SK-N-SH treated with all-trans-retinoic acid at 6 μM for 48 hours (cell line): ENCODE measurements around the gene OR10X1.

Experiments used
- CSDC2 ChIP-seq: fragments of 250-450 bp; sonication (Bioruptor Pico); IDR thresholded peaks from 2 replicates; pipeline ENCODE4 v1.5.0; 2020; ENCODE audit warnings: mild to moderate bottlenecking, moderate library complexity
- ISL1 ChIP-seq: fragments of 250-450 bp; sonication (Bioruptor Pico); IDR thresholded peaks from 2 replicates; pipeline ENCODE4 v2.1.2; 2022; ENCODE audit warnings: mild to moderate bottlenecking, moderate library complexity
- TOX ChIP-seq: fragments of 250-450 bp; sonication (Bioruptor Pico); IDR thresholded peaks from 2 replicates; pipeline ENCODE4 v1.8.0; 2021; ENCODE audit warnings: mild to moderate bottlenecking, moderate library complexity, borderline replicate concordance
- ZFP3 ChIP-seq: fragments of 250-450 bp; sonication (Bioruptor Pico); IDR thresholded peaks from 2 replicates; pipeline ENCODE4 v1.5.0; 2020; ENCODE audit warnings: mild to moderate bottlenecking, moderate library complexity
- ZFP30 ChIP-seq: fragments of 450-650 bp; formaldehyde crosslinking; IDR thresholded peaks from 2 replicates; pipeline ENCODE4 v1.5.0; 2022; ENCODE audit warnings: mild to moderate bottlenecking, moderate library complexity
- TF ChIP-seq, protein P1 (sequence below): fragments of 250-450 bp; sonication (Bioruptor Pico); IDR thresholded peaks from 2 replicates; pipeline ENCODE4 v1.8.0; 2020; ENCODE audit warnings: mild to moderate bottlenecking, moderate library complexity, borderline replicate concordance

- TF ChIP-seq ZFP3 (no peak), ISL1 (CRISPR knock-in tag) (no peak), TOX (CRISPR knock-in tag) (no peak), ZFP30 (no peak), CSDC2 (CRISPR knock-in tag) (no peak)
- TF ChIP-seq, protein P1, sequence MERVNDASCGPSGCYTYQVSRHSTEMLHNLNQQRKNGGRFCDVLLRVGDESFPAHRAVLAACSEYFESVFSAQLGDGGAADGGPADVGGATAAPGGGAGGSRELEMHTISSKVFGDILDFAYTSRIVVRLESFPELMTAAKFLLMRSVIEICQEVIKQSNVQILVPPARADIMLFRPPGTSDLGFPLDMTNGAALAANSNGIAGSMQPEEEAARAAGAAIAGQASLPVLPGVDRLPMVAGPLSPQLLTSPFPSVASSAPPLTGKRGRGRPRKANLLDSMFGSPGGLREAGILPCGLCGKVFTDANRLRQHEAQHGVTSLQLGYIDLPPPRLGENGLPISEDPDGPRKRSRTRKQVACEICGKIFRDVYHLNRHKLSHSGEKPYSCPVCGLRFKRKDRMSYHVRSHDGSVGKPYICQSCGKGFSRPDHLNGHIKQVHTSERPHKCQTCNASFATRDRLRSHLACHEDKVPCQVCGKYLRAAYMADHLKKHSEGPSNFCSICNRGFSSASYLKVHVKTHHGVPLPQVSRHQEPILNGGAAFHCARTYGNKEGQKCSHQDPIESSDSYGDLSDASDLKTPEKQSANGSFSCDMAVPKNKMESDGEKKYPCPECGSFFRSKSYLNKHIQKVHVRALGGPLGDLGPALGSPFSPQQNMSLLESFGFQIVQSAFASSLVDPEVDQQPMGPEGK (CRISPR knock-in tag) = no peak
Observed at GRCh38 chr1:158563853-158564252, 15.8 kb downstream of the OR10X1 start.
